ENCODE measurements around the gene ZNF792. TPM values are rescaled to one million over a fixed set of nuclear protein-coding genes. Genes with fewer than 3 reads are reported as not detected.

The ZNF792 gene
- total and polyA plus RNA-seq, 2 donors (not counting 1 experiment from before 2014, with no cell fraction given), result 3.8 to 11.2 TPM

DNA sequence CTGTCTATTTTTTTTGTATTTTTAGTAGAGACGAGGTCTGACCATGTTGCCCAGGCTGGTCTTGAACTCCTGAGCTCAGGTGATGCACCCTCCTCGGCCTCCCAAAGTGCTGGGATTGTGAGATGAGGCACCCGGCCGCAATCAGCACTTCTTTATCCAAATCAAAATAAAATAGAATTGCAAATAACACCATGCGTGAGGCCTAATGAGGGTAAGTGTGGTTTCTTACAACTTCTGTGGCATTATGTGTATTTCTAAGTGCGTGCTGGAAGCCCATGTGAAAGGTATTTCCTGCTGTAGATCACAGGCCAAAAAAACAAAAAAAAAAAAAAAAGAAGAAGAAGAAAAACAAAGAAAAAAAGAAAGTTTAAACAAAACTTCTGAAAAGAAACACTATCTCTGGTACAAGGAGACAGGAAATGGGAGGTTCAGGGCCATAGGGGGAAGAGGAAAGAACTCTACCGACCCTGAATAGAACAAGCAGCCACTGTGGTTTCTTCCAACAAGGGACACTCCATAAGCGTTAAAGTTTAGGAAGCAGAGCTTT lies 33.1 kb upstream of the ZNF792 start:
- Histone ChIP-seq H3K36me3 (replicated peaks in 1 of 2; ENCODE audit: control extremely low read depth in 1 of 2, control insufficient read depth in 1 of 2, extremely low read depth in 1 of 2, insufficient read depth in 2 of 2, low read length in 1 of 2) (peaks cover 0 to 3% of the 10 kb centered on the region in 2 experiments), H3K9me3 (ENCODE audit: control extremely low read depth in 1 of 3, control insufficient read depth in 2 of 3, insufficient read depth in 1 of 3, low read length in 2 of 3) (peaks cover 0 to 4% (median 0%) of the 10 kb centered on the region in 3 donors), H3K4me2 (replicated peaks; ENCODE audit: low read depth, low read length, poor library complexity, severe bottlenecking) (peak overlapping the region; percentile 24), H2AFZ (ENCODE audit: insufficient read depth, low read depth, low read length, poor library complexity, severe bottlenecking) (peak overlapping the region; percentile 55), H3K79me2 (ENCODE audit: control insufficient read depth, insufficient read depth, low read length) (peaks cover 22% of the 10 kb centered on the region), H3K9ac (ENCODE audit: low read length) (no peak overlapping the region), H3K27ac (ENCODE audit: low read length in 2 of 2) (peak overlapping the region in 1 of 2 donors; percentile 8), H3K27me3 (replicated peaks in 1 of 4; ENCODE audit: control extremely low read depth in 1 of 4, control insufficient read depth in 3 of 4, insufficient read depth in 4 of 4, low read length in 3 of 4) (no peaks in the 10 kb centered on the region), H3K4me3 (ENCODE audit: control extremely low read depth in 1 of 5, extremely low read depth in 1 of 5, insufficient read depth in 1 of 5, low read depth in 2 of 5, low read length in 4 of 5) (no peak overlapping the region), H3K4me1 (ENCODE audit: control insufficient read depth in 2 of 2, insufficient read depth in 2 of 2, low read length in 2 of 2) (peaks cover 31 to 47% of the 10 kb centered on the region in 2 donors), H4K20me1 (ENCODE audit: control insufficient read depth, insufficient read depth, low read length, poor library complexity, severe bottlenecking) (peaks cover 7% of the 10 kb centered on the region)
- H3K4me1 Mint-ChIP-seq, result peaks cover 38% of the 10 kb centered on the region
- intact Hi-C loops (cut with micrococcal nuclease), result no loop called here
- H3K4me3 Mint-ChIP-seq, result peak overlapping the region; percentile 57
- H3K9me3 Mint-ChIP-seq (ENCODE audit: insufficient read depth), result no peaks in the 10 kb centered on the region
- DNase-seq (no peak), ATAC-seq (ENCODE audit: low read depth) (no peak)
- TF ChIP-seq CTCF (IDR thresholded peaks at IDR 0.05) (no peak), EZH2 (IDR thresholded peaks at IDR 0.05; ENCODE audit: borderline replicate concordance, insufficient read depth, low read depth, low read length, poor library complexity, severe bottlenecking) (no peak)
- H3K27ac Mint-ChIP-seq, result peak overlapping the region; percentile 51
- H3K27me3 Mint-ChIP-seq, result no peaks in the 10 kb centered on the region
- WGBS (ENCODE audit: insufficient coverage), result 9% methylated on average over 1 of the region's 8 CpGs
- ChIA-PET CTCF (interaction anchor here (0.7 kb wide), 1 partner anchor 21 kb away, joined by 3 read pairs; no protein-coding TSS in a partner anchor), POLR2A (no interaction called here)

DNA sequence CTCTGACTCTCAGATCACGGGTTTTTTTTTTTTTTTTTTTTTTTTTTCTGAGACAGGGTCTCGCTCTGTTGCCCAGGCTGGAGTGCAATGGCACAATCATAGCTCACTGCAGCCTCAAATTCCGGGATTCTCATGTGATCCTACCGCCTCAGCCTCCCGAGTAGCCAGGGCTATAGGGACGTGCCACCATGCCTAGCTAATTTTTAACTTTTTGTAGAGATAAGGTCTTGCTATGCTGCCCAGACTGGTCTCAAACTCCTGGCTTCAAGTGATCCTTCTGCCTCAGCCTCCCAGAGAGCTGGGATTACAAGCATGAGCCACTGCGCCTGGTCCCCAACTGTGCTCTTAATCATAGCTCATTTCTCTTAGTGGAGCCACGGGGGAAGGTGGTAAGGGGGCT lies 31.5 kb upstream of the ZNF792 start:
- Histone ChIP-seq H3K79me2 (ENCODE audit: control insufficient read depth, insufficient read depth, low read length) (peaks cover 8% of the 10 kb centered on the region), H3K4me3 (ENCODE audit: control extremely low read depth in 1 of 5, extremely low read depth in 1 of 5, insufficient read depth in 1 of 5, low read depth in 2 of 5, low read length in 4 of 5) (no peak overlapping the region), H2AFZ (ENCODE audit: insufficient read depth, low read depth, low read length, poor library complexity, severe bottlenecking) (no peak overlapping the region), H3K36me3 (replicated peaks in 1 of 2; ENCODE audit: control extremely low read depth in 1 of 2, control insufficient read depth in 1 of 2, extremely low read depth in 1 of 2, insufficient read depth in 2 of 2, low read length in 1 of 2) (no peaks in the 10 kb centered on the region), H3K9me3 (ENCODE audit: control extremely low read depth in 1 of 3, control insufficient read depth in 2 of 3, insufficient read depth in 1 of 3, low read length in 2 of 3) (peaks cover 0 to 9% (median 0%) of the 10 kb centered on the region in 3 donors), H3K27me3 (replicated peaks in 1 of 4; ENCODE audit: control extremely low read depth in 1 of 4, control insufficient read depth in 3 of 4, insufficient read depth in 4 of 4, low read length in 3 of 4) (peaks cover 0 to 4% (median 0%) of the 10 kb centered on the region in 4 experiments), H3K27ac (ENCODE audit: low read length in 2 of 2) (no peak overlapping the region), H3K4me2 (replicated peaks; ENCODE audit: low read depth, low read length, poor library complexity, severe bottlenecking) (no peak overlapping the region), H3K4me1 (ENCODE audit: control insufficient read depth in 2 of 2, insufficient read depth in 2 of 2, low read length in 2 of 2) (peaks cover 19 to 35% of the 10 kb centered on the region in 2 donors), H3K9ac (ENCODE audit: low read length) (no peak overlapping the region), H4K20me1 (ENCODE audit: control insufficient read depth, insufficient read depth, low read length, poor library complexity, severe bottlenecking) (no peaks in the 10 kb centered on the region)
- no peak for ATAC-seq (ENCODE audit: low read depth)
- no peak overlapping the region for H3K4me3 Mint-ChIP-seq
- POLR2A ChIA-PET, result no interaction called here
- CTCF ChIA-PET, result interaction anchor here (0.6 to 1.8 kb wide), 2 partner anchors 24 to 194 kb away, joined by 3 to 6 read pairs; no protein-coding TSS in a partner anchor
- H3K27ac Mint-ChIP-seq, result no peak overlapping the region
- 93% methylated on average over 6 of the region's 8 CpGs for WGBS (ENCODE audit: insufficient coverage)
- TF ChIP-seq CTCF (IDR thresholded peaks at IDR 0.05) (no peak), EZH2 (IDR thresholded peaks at IDR 0.05; ENCODE audit: borderline replicate concordance, insufficient read depth, low read depth, low read length, poor library complexity, severe bottlenecking) (no peak)
- H3K4me1 Mint-ChIP-seq, result peaks cover 29% of the 10 kb centered on the region
- no peak for DNase-seq
- peaks cover 3% of the 10 kb centered on the region for H3K27me3 Mint-ChIP-seq
- intact Hi-C loops (cut with micrococcal nuclease), result no loop called here
- H3K9me3 Mint-ChIP-seq (ENCODE audit: insufficient read depth), result no peaks in the 10 kb centered on the region

All from B cell (primary cell).